K562 (cell line): ENCODE results near the gene IKZF3. TPM values are rescaled to one million over a fixed set of nuclear protein-coding genes. Genes with fewer than 3 reads are reported as not detected.

Source experiments
- ATAC-seq: fragments of 200-7000 bp; cut with Tn5 transposase; 3 replicates; pipeline ENCODE4 v1.9.1; 2020; ENCODE audit warnings: moderate library complexity
- BruUV-seq: library from RNA; stranded (reverse); fragments of 400-500 nt; replicated peaks from 2 replicates; lab custom pipeline; 2021; lab: Mats Ljungman, UMichigan
- CTCF ChIA-PET: fragments of 300-600 bp; formaldehyde crosslinking; extraction: SDS; loops from one replicate; lab custom pipeline; 2021; ENCODE audit warnings: low intra/inter-chr PET ratio; lab: Yijun Ruan, JAX
- POLR2A ChIA-PET: fragments of 300-600, 350-650 bp; sonication (Branson Sonifier 250); formaldehyde crosslinking; extraction: SDS; loops from one replicate; lab custom pipeline; 2021; ENCODE audit warnings: antibody characterized with exemption, inconsistent platforms; lab: Yijun Ruan, JAX
- DNase-seq, 4 experiments: peaks; one replicate each; pipeline versions ENCODE4 v3.0.0 to v3.0.0-alpha.2; 2011 to 2018; ENCODE audit warnings: low spot score in 3 of 4, mixed read lengths in 3 of 4; ENCODE audit errors: extremely low read depth in 1 of 4
- FAIRE-seq: peaks from 2 replicates; lab custom pipeline; 2011; peaks lifted over from hg19 to GRCh38; lab: Jason Lieb, UNC
- H2AFZ ChIP-seq: 2 replicates; pipeline ENCODE4 v1.6.0; 2011; ENCODE audit warnings: low read depth, low read length, control low read depth, inconsistent platforms
- H3K27ac ChIP-seq: fragments of 200-600 bp; 3 replicates; pipeline ENCODE4 v1.8.0; 2011; ENCODE audit warnings: low read depth, mild to moderate bottlenecking, control low read depth, inconsistent platforms, low read length, moderate library complexity, mixed read lengths; ENCODE audit errors: extremely low read depth
- H3K27me3 ChIP-seq, 2 experiments: fragments of 300-600 bp in 1 of 2; 2 replicates in 1 of 2; 3 replicates in 1 of 2; pipeline versions ENCODE4 v1.6.0 to v1.8.0; 2011; ENCODE audit warnings: inconsistent platforms in 2 of 2, low read length in 2 of 2, mild to moderate bottlenecking in 1 of 2, mixed read lengths in 1 of 2, moderate library complexity in 1 of 2; ENCODE audit not compliant: control insufficient read depth in 2 of 2, insufficient read depth in 2 of 2
- H3K36me3 ChIP-seq: fragments of 300-600 bp; 3 replicates; pipeline ENCODE4 v1.8.0; 2011; ENCODE audit warnings: mild to moderate bottlenecking, low read length, inconsistent platforms; ENCODE audit not compliant: control insufficient read depth, insufficient read depth
- H3K4me1 ChIP-seq, 2 experiments: fragments of 200-600 bp in 1 of 2; replicated peaks in 1 of 2; 2 replicates in 1 of 2; 3 replicates in 1 of 2; pipeline versions ENCODE4 v1.5.1 to v1.8.0; 2011; ENCODE audit warnings: inconsistent platforms in 2 of 2, low read length in 2 of 2, mild to moderate bottlenecking in 1 of 2, mixed read lengths in 1 of 2, moderate library complexity in 1 of 2; ENCODE audit not compliant: control insufficient read depth in 2 of 2, insufficient read depth in 2 of 2
- H3K4me2 ChIP-seq: 2 replicates; pipeline ENCODE4 v1.6.1; 2011; ENCODE audit warnings: low read length, control low read depth, inconsistent platforms, mixed read lengths; ENCODE audit not compliant: insufficient read depth
- H3K4me3 ChIP-seq: fragments of 200-600 bp; sonication (generic), shearing (Covaris generic); 2 replicates; pipeline ENCODE4 v1.5.1; 2016; ENCODE audit warnings: control low read depth, inconsistent platforms
- H3K79me2 ChIP-seq: fragments of 200-600 bp; 3 replicates; pipeline ENCODE4 v1.8.0; 2011; ENCODE audit warnings: low read length, inconsistent platforms; ENCODE audit not compliant: control insufficient read depth, insufficient read depth
- H3K9ac ChIP-seq, 2 experiments: 2 replicates each; pipeline versions ENCODE4 v1.6.0 to v1.6.1; 2011; ENCODE audit warnings: low read depth in 2 of 2, low read length in 2 of 2, control low read depth in 1 of 2, inconsistent platforms in 1 of 2, mild to moderate bottlenecking in 1 of 2, mixed read lengths in 1 of 2; ENCODE audit not compliant: insufficient read depth in 1 of 2
- H3K9me1 ChIP-seq: one replicate; pipeline ENCODE4 v1.6.0; 2011; ENCODE audit warnings: inconsistent platforms, mild to moderate bottlenecking, low read length, moderate library complexity; ENCODE audit not compliant: control insufficient read depth, insufficient read depth
- H3K9me3 ChIP-seq: replicated peaks from 2 replicates; pipeline ENCODE4 v1.5.1; 2011; ENCODE audit warnings: low read depth, low read length, inconsistent platforms; ENCODE audit not compliant: control insufficient read depth, insufficient read depth
- H4K20me1 ChIP-seq: replicated peaks from 2 replicates; pipeline ENCODE4 v1.6.1; 2011; ENCODE audit warnings: low read length, inconsistent platforms, mixed read lengths; ENCODE audit not compliant: control insufficient read depth, insufficient read depth
- C11orf30 ChIP-seq: fragments of 450-650 bp; IDR thresholded peaks from 2 replicates; pipeline ENCODE4 v1.6.1; 2016; ENCODE audit warnings: low read depth, mild to moderate bottlenecking
- CSDE1 ChIP-seq, 2 experiments: fragments of 450-650 bp; IDR thresholded peaks; 2 replicates each; pipeline ENCODE4 v1.6.1; 2016; ENCODE audit warnings: mild to moderate bottlenecking in 1 of 2
- KLF10 ChIP-seq: fragments of 250-450 bp; sonication (Bioruptor Pico); IDR thresholded peaks from 2 replicates; pipeline ENCODE4 v1.6.1; 2021; ENCODE audit warnings: matching md5 sums
- MITF ChIP-seq: IDR thresholded peaks from 2 replicates; pipeline ENCODE4 v1.6.1; 2014; ENCODE audit warnings: antibody characterized with exemption
- NCOA6 ChIP-seq: fragments of 450-650 bp; IDR thresholded peaks from 2 replicates; pipeline ENCODE4 v1.6.1; 2017; ENCODE audit warnings: mild to moderate bottlenecking
- POLR2AphosphoS2 ChIP-seq: IDR thresholded peaks from 2 replicates; pipeline ENCODE4 v1.6.1; 2012; ENCODE audit warnings: low read length, improper control_type of control experiment
- PREB ChIP-seq: sonication (generic); formaldehyde crosslinking; IDR thresholded peaks from 2 replicates; pipeline ENCODE4 v1.8.1; 2023; ENCODE audit warnings: mild to moderate bottlenecking, missing genetic modification reagents
- TCF3 ChIP-seq: sonication (generic); formaldehyde crosslinking; IDR thresholded peaks from 2 replicates; pipeline ENCODE4 v1.4.0; 2020; ENCODE audit warnings: mild to moderate bottlenecking, missing genetic modification reagents
- TRIM25 ChIP-seq: fragments of 450-650 bp; IDR thresholded peaks from 2 replicates; pipeline ENCODE4 v1.7.0; 2016; ENCODE audit warnings: borderline replicate concordance
- TRIM28 ChIP-seq: fragments of 450-650 bp; IDR thresholded peaks from 2 replicates; pipeline ENCODE4 v1.6.1; 2017
- ZNF253 ChIP-seq: fragments of 250-450 bp; sonication (Bioruptor Pico); conservative IDR thresholded peaks from 2 replicates; pipeline ENCODE4 v1.6.1; 2021; ENCODE audit warnings: mild to moderate bottlenecking
- ZNF507 ChIP-seq: conservative IDR thresholded peaks from 2 replicates; pipeline ENCODE4 v1.6.1; 2017; ENCODE audit warnings: missing genetic modification characterization, missing compliant biosample characterization
- WGBS: fragments of 100-300 bp; shearing (Covaris generic); methylation state at CpG from one replicate; pipeline ENCODE4 v1.1.6; 2016; ENCODE audit warnings: low coverage, mixed read lengths; ENCODE audit not compliant: insufficient coverage; ENCODE audit errors: missing lambda C conversion rate; 5-methylcytosine and 5-hydroxymethylcytosine counted together
- in situ Hi-C: fragments of 300-500 bp; cut with MboI; formaldehyde crosslinking; loops from 4 replicates; pipeline ENCODE4 v1.15.0; 2018; ENCODE audit warnings: inconsistent platforms, mixed read lengths
- intact Hi-C: fragments of 100-400 bp; cut with micrococcal nuclease; formaldehyde crosslinking; loops from 2 replicates; pipeline ENCODE4 v1.14.2; 2022
- polyA plus RNA-seq, 8 experiments: library from polyadenylated mRNA; depleted of rRNA in 4 of 8; stranded (reverse) in 5 of 8; unstranded in 3 of 8; fragments of >200 nt; fragmentation: Nextera tagmentation in 2 of 8; fragmentation: Illumina TruSeq in 1 of 8; extraction: Ambion mirVana in 2 of 8; extraction: Trizol in 1 of 8; gene quantifications; 2 replicates each; pipeline versions ENCODE4 v1.2.1 to v1.2.3, GENCODE V29; 2011 to 2014; ENCODE audit warnings: inconsistent platforms in 1 of 8, missing spikeins in 1 of 8
- total RNA-seq, 7 experiments: library from RNA; depleted of rRNA in 6 of 7; stranded (reverse); fragments of >200 nt in 6 of 7; fragmentation: Illumina TruSeq in 2 of 7; extraction: Trizol in 2 of 7; gene quantifications; 2 replicates each; pipeline versions ENCODE4 v1.2.1 to v1.2.3, GENCODE V29; 2011 to 2021; ENCODE audit warnings: low replicate concordance in 1 of 7

The IKZF3 gene
- total and polyA plus RNA-seq, 9 of the 15 experiments (the other 6 are each of a cell fraction or from before 2014, with no cell fraction given) = 0.06 to 1.6 (median 0.62) TPM

GRCh38 chr17:39838057-39838456, 26.1 kb downstream of the IKZF3 start:
- ChIA-PET CTCF (no interaction called here), POLR2A (no interaction called here)
- Histone ChIP-seq H3K9me3 (no peaks in the 10 kb centered on the region), H3K27ac (no peak overlapping the region), H3K4me1 (no peaks in the 10 kb centered on the region), H3K36me3 (no peaks in the 10 kb centered on the region), H3K9ac (no peak overlapping the region), H3K27me3 (peaks cover 1 to 17% of the 10 kb centered on the region in 2 experiments; a peak in 3 of 5 replicates), H4K20me1 (no peaks in the 10 kb centered on the region), H3K79me2 (no peaks in the 10 kb centered on the region), H3K4me3 (no peak overlapping the region), H2AFZ (no peak overlapping the region), H3K4me2 (no peak overlapping the region)
- intact Hi-C loops (no loop called here), in situ Hi-C loops (no loop called here)
- no peak for ATAC-seq
- no peak for DNase-seq
- WGBS = 0% methylated on average over 1 of the region's 1 CpG
- no TSS peak for BruUV-seq
- FAIRE-seq = no peak
- no peak for TF ChIP-seq MITF
- TF ChIP-seq TRIM28 = peak; percentile 79; the same call in 1 of the 2 replicates
- TF ChIP-seq, all 486 proteins: peak for 1
- no peaks in the 10 kb centered on the region for H3K9me1 ChIP-seq

- BruUV-seq = no TSS peak
- 4% methylated on average over 6 of the region's 6 CpGs for WGBS
- Histone ChIP-seq H3K79me2 (no peaks in the 10 kb centered on the region), H2AFZ (no peak overlapping the region), H4K20me1 (no peaks in the 10 kb centered on the region), H3K9me3 (no peaks in the 10 kb centered on the region), H3K4me1 (no peaks in the 10 kb centered on the region), H3K4me3 (no peak overlapping the region), H3K27me3 (peaks cover 0 to 15% of the 10 kb centered on the region in 2 experiments; a peak in 4 of 5 replicates), H3K9me1 (no peaks in the 10 kb centered on the region), H3K36me3 (no peaks in the 10 kb centered on the region), H3K27ac (no peak overlapping the region), H3K9ac (no peak overlapping the region), H3K4me2 (no peak overlapping the region)
- FAIRE-seq = no peak
- no peak for DNase-seq
- ChIA-PET CTCF (no interaction called here), POLR2A (interaction anchor here (0.6 kb wide), 1 partner anchor 217 kb away, joined by 3 read pairs; no protein-coding TSS in a partner anchor)
- intact Hi-C loops = no loop called here
- no peak for ATAC-seq
- in situ Hi-C loops = no loop called here
- TF ChIP-seq NCOA6 (no peak), CSDE1 (IDR thresholded peaks at IDR 0.05) (no peak), TCF3 (no peak), ZNF253 (no peak), PREB (CRISPR knock-in tag) (no peak), ZNF507 (no peak), C11orf30 (no peak), KLF10 (CRISPR knock-in tag) (no peak), TRIM25 (no peak), POLR2AphosphoS2 (no peak)
These were observed 28.0 kb downstream of the IKZF3 start for GRCh38 chr17:39836117-39836516.
